CD4-positive, CD25-positive, alpha-beta regulatory T cell (primary cell): Measurements from ENCODE around the gene ZFR2. TPM values are rescaled to one million over a fixed set of nuclear protein-coding genes. Genes with fewer than 3 reads are reported as not detected.

ENCODE experiments used
- ATAC-seq, 2 donors: fragments of 150-1000 bp; cut with Tn5 transposase; one replicate each; pipeline ENCODE4 v1.10.0; 2021; ENCODE audit warnings: low read depth in 2 of 2, moderate number of reproducible peaks in 2 of 2, moderate library complexity in 1 of 2
- DNase-seq, 3 donors: peaks; one replicate each; pipeline versions ENCODE4 v3.0.0 to v3.0.0-alpha.2; 2012 to 2022; ENCODE audit warnings: mixed read lengths in 1 of 3
- H3K27ac ChIP-seq: one replicate; pipeline ENCODE4 v1.7.0; 2013; ENCODE audit warnings: mild to moderate bottlenecking, low read length; ENCODE audit not compliant: insufficient read depth, poor library complexity, severe bottlenecking
- H3K27me3 ChIP-seq: one replicate; pipeline ENCODE4 v1.7.0; 2013; ENCODE audit warnings: low read length; ENCODE audit not compliant: control insufficient read depth, insufficient read depth
- H3K36me3 ChIP-seq: one replicate; pipeline ENCODE4 v1.7.0; 2013; ENCODE audit warnings: mild to moderate bottlenecking, low read length, moderate library complexity; ENCODE audit not compliant: control insufficient read depth, insufficient read depth
- H3K4me1 ChIP-seq: 2 replicates; pipeline ENCODE4 v1.7.0; 2013; ENCODE audit warnings: mild to moderate bottlenecking, low read length; ENCODE audit not compliant: insufficient read depth, control insufficient read depth, poor library complexity, severe bottlenecking
- H3K4me3 ChIP-seq: one replicate; pipeline ENCODE4 v1.7.0; 2013; ENCODE audit warnings: low read depth, mild to moderate bottlenecking, low read length, moderate library complexity
- H3K9me3 ChIP-seq, 2 experiments: 1 replicate in 1 of 2; 2 replicates in 1 of 2; pipeline ENCODE4 v1.7.0; 2013; ENCODE audit warnings: low read length in 2 of 2, mild to moderate bottlenecking in 1 of 2, moderate library complexity in 1 of 2; ENCODE audit not compliant: control insufficient read depth in 2 of 2
- H3K27ac Mint-ChIP-seq, 3 donors: one replicate each; pipeline ENCODE4 v1.8.0; 2020 to 2022; ENCODE audit warnings: mild to moderate bottlenecking in 3 of 3, mixed read lengths in 3 of 3, moderate library complexity in 2 of 3
- H3K27me3 Mint-ChIP-seq: one replicate; pipeline ENCODE4 v1.8.0; 2022; ENCODE audit warnings: mild to moderate bottlenecking, mixed read lengths
- H3K36me3 Mint-ChIP-seq: one replicate; pipeline ENCODE4 v1.8.0; 2020; ENCODE audit warnings: mixed read lengths
- H3K4me1 Mint-ChIP-seq, 4 donors: one replicate each; pipeline ENCODE4 v1.8.0; 2020 to 2022; ENCODE audit warnings: mixed read lengths in 4 of 4, mild to moderate bottlenecking in 1 of 4
- H3K4me3 Mint-ChIP-seq, 4 donors: one replicate each; pipeline ENCODE4 v1.8.0; 2020 to 2022; ENCODE audit warnings: mild to moderate bottlenecking in 4 of 4, mixed read lengths in 4 of 4, moderate library complexity in 3 of 4
- H3K9me3 Mint-ChIP-seq, 7 donors: one replicate each; pipeline ENCODE4 v1.8.0; 2020 to 2022; ENCODE audit warnings: mixed read lengths in 7 of 7, mild to moderate bottlenecking in 3 of 7, moderate library complexity in 2 of 7
- polyA plus RNA-seq, 4 donors: library from polyadenylated mRNA; unstranded; fragments of 300-500 nt; fragmentation: Illumina TruSeq; gene quantifications; one replicate each; pipeline ENCODE4 v1.2.3, GENCODE V29; 2021
- total RNA-seq: library from RNA; stranded (reverse); gene quantifications from one replicate; pipeline ENCODE4 v1.2.3, GENCODE V29; 2022

Gene ZFR2
- total and polyA plus RNA-seq, 5 donors from 2014 or later: 0.06 to 1.3 (median 0.57) TPM; not detected in 1

- Mint-ChIP-seq H3K9me3 (peaks cover 0 to 2% (median 0%) of the 10 kb centered on the region in 7 donors), H3K4me3 (no peak overlapping the region), H3K27ac (no peak overlapping the region), H3K4me1 (peaks cover 5 to 43% (median 22%) of the 10 kb centered on the region in 4 donors), H3K36me3 (peaks cover 13% of the 10 kb centered on the region), H3K27me3 (peaks cover 7% of the 10 kb centered on the region)
- Histone ChIP-seq H3K4me3 (no peak overlapping the region), H3K36me3 (peaks cover 35% of the 10 kb centered on the region), H3K4me1 (peaks cover 25% of the 10 kb centered on the region), H3K9me3 (no peaks in the 10 kb centered on the region), H3K27ac (no peak overlapping the region), H3K27me3 (no peaks in the 10 kb centered on the region)
- no peak for ATAC-seq
- no peak for DNase-seq
Observed at GRCh38 chr19:3765121-3765520, 103.7 kb downstream of the ZFR2 start.

GRCh38 chr19:3762501-3763459, 106.1 kb downstream of the ZFR2 start, which contains the start of gene MRPL54:
TSS of gene MRPL54 (plus strand) at chr19:3762682. CDS start at chr19:3762701, 19 bp downstream.
- peak within 1 kb of the TSS; percentile 100 for H3K27ac ChIP-seq
- Mint-ChIP-seq H3K27ac (peak within 1 kb of the TSS; percentile 100), H3K4me3 (peak within 1 kb of the TSS; percentile 94 to 100 (median 98)), H3K27me3 (peaks cover 7% of the 10 kb centered on the region), H3K9me3 (peaks cover 0 to 2% (median 0%) of the 10 kb centered on the region in 7 donors), H3K36me3 (peaks cover 9% of the 10 kb centered on the region), H3K4me1 (peaks cover 5 to 64% (median 25%) of the 10 kb centered on the region in 4 donors)
- peak; percentile 83 to 86 for ATAC-seq
- peak within 1 kb of the TSS; percentile 72 for H3K4me3 ChIP-seq
- peaks cover 27% of the 10 kb centered on the region for H3K36me3 ChIP-seq
- peaks cover 35% of the 10 kb centered on the region for H3K4me1 ChIP-seq
- H3K9me3 ChIP-seq: no peaks in the 10 kb centered on the region
- DNase-seq: peak; percentile 98 to 100 (median 99)
- H3K27me3 ChIP-seq: no peaks in the 10 kb centered on the region

- peaks cover 5 to 71% (median 27%) of the 10 kb centered on the region in 4 donors for H3K4me1 Mint-ChIP-seq
- peaks cover 7% of the 10 kb centered on the region for H3K27me3 Mint-ChIP-seq
- peaks cover 0 to 2% (median 0%) of the 10 kb centered on the region in 7 donors for H3K9me3 Mint-ChIP-seq
Observed at GRCh38 chr19:3762130-3762473, 106.7 kb downstream of the ZFR2 start.

DNA sequence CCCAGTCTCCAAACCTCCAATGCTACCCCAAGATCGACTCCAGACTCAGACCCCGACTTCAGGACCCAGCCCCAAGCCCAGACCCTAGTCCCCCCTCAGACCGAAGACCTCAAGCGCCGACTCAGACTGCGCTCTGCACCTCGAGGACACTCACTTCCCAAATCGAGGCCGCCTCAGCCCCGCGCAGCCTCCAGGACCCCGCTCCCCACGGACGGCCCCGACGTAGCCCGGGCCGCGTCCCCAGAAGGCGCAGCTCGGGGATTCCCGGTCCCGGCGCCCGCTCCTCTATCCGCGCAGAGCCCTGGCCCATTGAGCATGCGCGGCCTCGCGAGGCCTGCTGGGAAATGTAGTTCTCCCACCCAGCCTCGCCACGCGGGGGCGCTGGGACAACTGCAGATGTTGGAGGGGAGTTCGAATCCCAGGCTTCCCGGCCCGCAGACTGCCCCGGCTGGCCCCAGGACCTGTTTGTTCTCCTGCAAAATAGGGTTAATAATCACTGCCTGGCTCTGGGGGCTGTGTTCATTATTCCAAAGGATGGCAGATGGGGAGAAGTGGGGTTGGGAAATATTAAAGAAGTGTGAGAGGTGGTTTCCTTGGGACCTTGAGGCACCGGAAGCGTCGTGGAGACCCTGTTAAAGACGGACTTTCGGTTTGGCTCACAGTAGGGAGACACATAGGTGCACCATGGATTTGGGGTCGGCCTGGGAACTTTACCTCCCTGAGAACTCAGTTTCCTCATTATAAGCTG, 107.3 kb downstream of the ZFR2 start, which contains the start of gene APBA3:
Gene APBA3, minus strand, starts transcription at position 311 of the 748 bp plus-strand sequence. CDS start 1,428 bp downstream, outside the sequence.
- H3K9me3 ChIP-seq: no peaks in the 10 kb centered on the region
- peak within 1 kb of the TSS; percentile 100 for H3K27ac ChIP-seq
- Mint-ChIP-seq H3K4me3 (peak within 1 kb of the TSS; percentile 94 to 100 (median 98)), H3K9me3 (peaks cover 0 to 2% (median 0%) of the 10 kb centered on the region in 7 donors), H3K27ac (peak within 1 kb of the TSS; percentile 100), H3K27me3 (peaks cover 7% of the 10 kb centered on the region), H3K36me3 (peaks cover 8% of the 10 kb centered on the region), H3K4me1 (peaks cover 5 to 74% (median 28%) of the 10 kb centered on the region in 4 donors)
- peak within 1 kb of the TSS; percentile 91 for H3K4me3 ChIP-seq
- ATAC-seq (peak; percentile 35 to 44), DNase-seq (peak; percentile 87 to 92 (median 91))
- H3K4me1 ChIP-seq: peaks cover 37% of the 10 kb centered on the region
- H3K27me3 ChIP-seq: no peaks in the 10 kb centered on the region
- H3K36me3 ChIP-seq: peaks cover 22% of the 10 kb centered on the region

More at GRCh38 chr19:3762130-3762473, 106.7 kb downstream of the ZFR2 start:
- Histone ChIP-seq H3K27me3 (no peaks in the 10 kb centered on the region), H3K4me3 (peak overlapping the region; percentile 72), H3K27ac (peak overlapping the region; percentile 100), H3K36me3 (peaks cover 27% of the 10 kb centered on the region), H3K9me3 (no peaks in the 10 kb centered on the region), H3K4me1 (peaks cover 35% of the 10 kb centered on the region)
- Mint-ChIP-seq H3K4me3 (peak overlapping the region; percentile 94 to 100 (median 98)), H3K36me3 (peaks cover 9% of the 10 kb centered on the region), H3K27ac (peak overlapping the region; percentile 100)
- ATAC-seq (no peak), DNase-seq (no peak)

DNA sequence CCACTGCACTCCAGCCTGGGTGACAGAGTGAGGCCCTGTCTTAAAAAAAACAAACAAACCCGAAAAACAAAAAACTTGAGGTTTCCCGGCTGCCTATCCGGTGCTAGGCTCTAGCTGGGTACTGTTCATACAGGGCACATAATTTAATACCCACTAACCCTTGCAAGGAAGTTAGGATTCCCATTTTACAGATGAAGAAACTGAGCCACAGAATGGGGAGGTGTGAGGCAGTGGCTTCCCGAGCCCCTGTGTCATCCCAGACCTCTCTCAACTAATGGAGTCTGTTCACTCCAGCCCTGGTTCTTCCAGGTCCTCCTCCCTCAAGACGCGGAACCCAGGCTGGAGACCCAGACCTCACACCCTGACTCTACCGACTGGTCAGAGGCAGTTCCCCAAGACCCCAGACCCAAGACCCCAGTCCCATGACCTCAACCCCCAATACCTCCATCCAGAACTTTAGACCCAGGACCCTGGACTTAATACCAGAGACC, 107.9 kb downstream of the ZFR2 start:
- no peak for ATAC-seq
- Histone ChIP-seq H3K27ac (peak overlapping the region; percentile 100), H3K36me3 (peaks cover 18% of the 10 kb centered on the region), H3K9me3 (no peaks in the 10 kb centered on the region), H3K4me3 (peak overlapping the region; percentile 91), H3K4me1 (peaks cover 34% of the 10 kb centered on the region), H3K27me3 (no peaks in the 10 kb centered on the region)
- peak in 2 of 3 donors; percentile 52 to 58 for DNase-seq
- Mint-ChIP-seq H3K27ac (peak overlapping the region; percentile 96 to 100 (median 98)), H3K9me3 (peaks cover 0 to 2% (median 0%) of the 10 kb centered on the region in 7 donors), H3K27me3 (peaks cover 7% of the 10 kb centered on the region), H3K36me3 (peaks cover 6% of the 10 kb centered on the region), H3K4me3 (peak overlapping the region; percentile 94 to 98 (median 98)), H3K4me1 (peaks cover 5 to 72% (median 26%) of the 10 kb centered on the region in 4 donors)

DNA sequence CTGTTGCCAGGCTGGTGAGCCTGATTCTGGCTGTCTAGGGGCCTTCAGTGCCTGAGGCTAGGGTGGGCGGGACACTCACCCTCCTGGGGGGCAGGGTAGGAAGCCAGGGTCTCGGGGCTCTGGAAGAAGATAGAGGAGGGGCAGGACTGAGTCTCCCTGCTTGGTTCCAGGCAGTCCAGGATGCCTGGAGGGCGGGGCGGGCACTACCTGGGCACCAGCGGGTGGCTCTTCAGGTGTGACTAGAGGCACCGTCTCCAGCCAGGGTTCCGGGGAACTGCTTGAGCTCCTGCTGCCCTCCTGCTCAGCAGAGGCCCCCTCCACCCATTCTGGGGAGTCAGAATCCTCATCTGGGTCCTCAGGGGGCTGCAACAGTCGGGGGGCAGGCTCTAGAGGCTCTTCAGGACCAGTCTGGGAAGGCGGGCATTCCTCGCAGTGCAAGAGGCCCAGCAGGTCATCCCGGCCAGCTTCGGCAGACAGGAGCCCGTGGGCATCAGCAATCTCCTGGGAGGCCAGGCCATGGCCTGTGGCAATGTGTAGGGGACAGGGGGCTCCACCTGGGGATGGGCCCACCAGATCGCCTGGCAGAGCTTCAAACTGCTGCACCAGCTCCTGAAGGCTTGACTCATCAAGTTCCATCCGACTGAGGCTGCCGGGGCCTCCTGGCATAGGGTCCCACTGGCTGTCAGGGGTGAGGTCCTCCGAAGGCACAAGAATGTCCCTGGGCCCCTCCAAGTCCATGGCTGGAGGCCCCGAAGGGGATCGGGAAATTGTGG, 109.2 kb downstream of the ZFR2 start:
- H3K27ac Mint-ChIP-seq: no peak overlapping the region
- peaks cover 14% of the 10 kb centered on the region for H3K36me3 Mint-ChIP-seq
- H3K4me1 ChIP-seq: peaks cover 34% of the 10 kb centered on the region
- peaks cover 0 to 2% (median 0%) of the 10 kb centered on the region in 7 donors for H3K9me3 Mint-ChIP-seq
- no peaks in the 10 kb centered on the region for H3K9me3 ChIP-seq
- DNase-seq: no peak
- H3K4me1 Mint-ChIP-seq: peaks cover 5 to 81% (median 35%) of the 10 kb centered on the region in 4 donors
- H3K27ac ChIP-seq: peak overlapping the region; percentile 100
- no peaks in the 10 kb centered on the region for H3K27me3 ChIP-seq
- no peak for ATAC-seq
- H3K4me3 Mint-ChIP-seq: peak overlapping the region; percentile 94 to 98 (median 98)
- peaks cover 7% of the 10 kb centered on the region for H3K27me3 Mint-ChIP-seq
- H3K4me3 ChIP-seq: no peak overlapping the region
- H3K36me3 ChIP-seq: peaks cover 12% of the 10 kb centered on the region
